Type B pancreatic cell (in vitro differentiated cells): Measurements from ENCODE around the gene GSTP1. TPM values are rescaled to one million over a fixed set of nuclear protein-coding genes. Genes with fewer than 3 reads are reported as not detected.
"Not testable (repeated sequence)": the region's sequence is repeated elsewhere in the genome, so short reads cannot be mapped to it uniquely, and the experiment has no call there.

Source experiments
- DNase-seq: peaks from one replicate; pipeline ENCODE4 v3.0.0; 2021; ENCODE audit warnings: mixed read lengths; ENCODE audit not compliant: unreplicated experiment; ENCODE audit errors: extremely low spot score
- H3K27ac Mint-ChIP-seq: 2 replicates; pipeline ENCODE4 v1.8.0; 2021; ENCODE audit warnings: mild to moderate bottlenecking, mixed read lengths
- H3K27me3 Mint-ChIP-seq: 2 replicates; pipeline ENCODE4 v1.8.0; 2021; ENCODE audit warnings: mixed read lengths
- H3K36me3 Mint-ChIP-seq: 2 replicates; pipeline ENCODE4 v1.8.0; 2021; ENCODE audit warnings: mixed read lengths
- H3K4me1 Mint-ChIP-seq: one replicate; pipeline ENCODE4 v1.8.0; 2021; ENCODE audit warnings: mixed read lengths; ENCODE audit not compliant: unreplicated experiment
- H3K4me3 Mint-ChIP-seq: 2 replicates; pipeline ENCODE4 v1.8.0; 2021; ENCODE audit warnings: mild to moderate bottlenecking, mixed read lengths
- H3K9me3 Mint-ChIP-seq: 2 replicates; pipeline ENCODE4 v1.8.0; 2021; ENCODE audit warnings: mixed read lengths
- total RNA-seq: library from RNA; stranded (reverse); gene quantifications from 2 replicates; pipeline ENCODE4 v1.2.1, GENCODE V29; 2021; ENCODE audit warnings: low replicate concordance
- TF ChIP-seq, protein P1 (sequence below): fragments of 200-600 bp; sonication (generic); conservative IDR thresholded peaks from 2 replicates; pipeline ENCODE4 v1.5.0; 2021; ENCODE audit warnings: antibody characterized with exemption, mild to moderate bottlenecking

Gene GSTP1
- total RNA-seq, 1 donor from 2014 or later = 1,009 TPM

DNA sequence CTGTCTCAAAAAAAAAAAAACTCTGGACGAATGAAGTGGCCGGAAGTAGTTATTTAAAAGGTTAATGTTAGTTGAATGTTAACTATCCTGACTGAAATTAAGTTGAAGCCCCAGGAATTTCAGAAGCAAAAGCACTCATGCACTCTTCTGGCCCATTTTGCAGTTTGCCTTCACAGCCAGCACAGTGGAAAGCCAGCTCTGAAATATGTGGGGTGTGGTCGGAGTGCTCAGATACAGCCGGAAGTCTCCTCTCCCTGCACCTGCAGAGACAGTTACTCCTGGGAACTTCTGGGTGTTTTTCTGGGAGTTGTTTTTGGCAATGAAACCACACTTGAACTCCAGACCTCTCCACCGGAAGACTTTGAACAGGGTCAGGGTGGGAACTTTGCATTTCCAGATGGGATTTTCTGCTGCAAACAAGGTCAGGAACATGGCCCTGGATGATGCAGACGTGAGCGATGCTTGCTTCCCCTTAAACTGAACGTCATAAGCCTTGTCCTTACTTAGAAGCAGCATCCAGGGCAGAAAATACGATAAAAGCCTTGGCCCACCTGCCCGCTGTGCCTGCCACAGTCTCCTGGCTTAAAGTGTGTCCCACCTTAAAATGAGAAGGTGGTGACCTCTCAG is 38.9 kb upstream of the GSTP1 start:
- H3K4me3 Mint-ChIP-seq = no peak overlapping the region
- H3K4me1 Mint-ChIP-seq = peaks cover 4% of the 10 kb centered on the region
- H3K27ac Mint-ChIP-seq = no peak overlapping the region
- TF ChIP-seq, protein P1, sequence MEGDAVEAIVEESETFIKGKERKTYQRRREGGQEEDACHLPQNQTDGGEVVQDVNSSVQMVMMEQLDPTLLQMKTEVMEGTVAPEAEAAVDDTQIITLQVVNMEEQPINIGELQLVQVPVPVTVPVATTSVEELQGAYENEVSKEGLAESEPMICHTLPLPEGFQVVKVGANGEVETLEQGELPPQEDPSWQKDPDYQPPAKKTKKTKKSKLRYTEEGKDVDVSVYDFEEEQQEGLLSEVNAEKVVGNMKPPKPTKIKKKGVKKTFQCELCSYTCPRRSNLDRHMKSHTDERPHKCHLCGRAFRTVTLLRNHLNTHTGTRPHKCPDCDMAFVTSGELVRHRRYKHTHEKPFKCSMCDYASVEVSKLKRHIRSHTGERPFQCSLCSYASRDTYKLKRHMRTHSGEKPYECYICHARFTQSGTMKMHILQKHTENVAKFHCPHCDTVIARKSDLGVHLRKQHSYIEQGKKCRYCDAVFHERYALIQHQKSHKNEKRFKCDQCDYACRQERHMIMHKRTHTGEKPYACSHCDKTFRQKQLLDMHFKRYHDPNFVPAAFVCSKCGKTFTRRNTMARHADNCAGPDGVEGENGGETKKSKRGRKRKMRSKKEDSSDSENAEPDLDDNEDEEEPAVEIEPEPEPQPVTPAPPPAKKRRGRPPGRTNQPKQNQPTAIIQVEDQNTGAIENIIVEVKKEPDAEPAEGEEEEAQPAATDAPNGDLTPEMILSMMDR = no peak
- no peak for DNase-seq
- H3K9me3 Mint-ChIP-seq = no peaks in the 10 kb centered on the region
- no peaks in the 10 kb centered on the region for H3K36me3 Mint-ChIP-seq
- H3K27me3 Mint-ChIP-seq = no peaks in the 10 kb centered on the region

- DNase-seq = no peak
- H3K27me3 Mint-ChIP-seq = no peaks in the 10 kb centered on the region
- H3K4me3 Mint-ChIP-seq = no peak overlapping the region
- H3K9me3 Mint-ChIP-seq = no peaks in the 10 kb centered on the region
- peaks cover 4% of the 10 kb centered on the region for H3K4me1 Mint-ChIP-seq
- peak overlapping the region; percentile 36 for H3K27ac Mint-ChIP-seq
- TF ChIP-seq, protein P1 = no peak
- H3K36me3 Mint-ChIP-seq = no peaks in the 10 kb centered on the region
Observed at GRCh38 chr11:67545280-67545679, 38.3 kb upstream of the GSTP1 start.

DNA sequence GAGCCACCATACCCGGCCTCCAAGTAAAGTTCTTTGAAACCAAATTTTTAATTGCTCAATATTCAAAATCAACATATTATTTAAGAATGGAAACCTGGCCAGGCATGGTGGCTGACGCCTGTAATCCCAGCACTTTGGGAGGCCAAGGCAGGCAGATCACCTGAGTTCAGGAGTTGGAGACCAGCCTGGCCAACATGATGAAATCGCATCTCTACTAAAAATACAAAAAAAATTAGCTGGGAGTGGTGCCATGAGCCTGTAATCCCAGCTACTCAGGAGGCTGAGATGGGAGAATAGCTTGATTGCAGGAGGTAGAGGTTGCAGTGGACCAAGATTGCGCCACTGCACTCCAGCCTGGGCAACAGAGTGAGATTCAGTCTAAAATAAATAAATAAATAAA is 35.5 kb upstream of the GSTP1 start:
- not testable (repeated sequence) for H3K4me1 Mint-ChIP-seq, H3K27ac Mint-ChIP-seq, H3K4me3 Mint-ChIP-seq, H3K9me3 Mint-ChIP-seq, H3K36me3 Mint-ChIP-seq, DNase-seq, H3K27me3 Mint-ChIP-seq

DNA sequence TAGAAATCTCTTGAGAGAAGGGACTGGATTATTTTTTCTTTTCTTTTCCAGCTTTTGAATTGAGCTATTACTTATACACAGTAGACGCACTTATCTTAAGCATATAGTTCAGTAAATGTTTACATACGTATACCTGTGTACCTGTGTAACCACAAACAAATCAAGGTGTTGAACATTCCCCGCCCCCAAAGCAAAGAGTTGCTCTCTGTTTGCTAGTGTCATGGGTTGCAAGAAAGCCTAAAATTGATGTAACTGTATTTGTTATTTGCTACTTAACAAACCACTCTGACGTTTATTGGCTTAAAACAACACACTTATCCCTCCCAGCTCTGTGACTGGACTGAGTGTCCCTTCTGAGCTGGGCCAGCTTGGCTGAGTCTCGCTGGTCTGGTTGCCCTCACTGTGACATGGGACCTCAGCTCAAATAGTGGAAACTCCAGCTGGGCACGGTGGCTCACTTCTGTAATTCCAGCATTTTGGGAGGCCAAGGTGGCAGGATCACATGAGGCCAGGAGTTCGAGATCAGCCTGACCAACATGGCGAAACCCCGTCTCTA is 35.0 kb upstream of the GSTP1 start:
- H3K9me3 Mint-ChIP-seq = peaks cover 7% of the 10 kb centered on the region
- TF ChIP-seq, protein P1 = no peak

DNA sequence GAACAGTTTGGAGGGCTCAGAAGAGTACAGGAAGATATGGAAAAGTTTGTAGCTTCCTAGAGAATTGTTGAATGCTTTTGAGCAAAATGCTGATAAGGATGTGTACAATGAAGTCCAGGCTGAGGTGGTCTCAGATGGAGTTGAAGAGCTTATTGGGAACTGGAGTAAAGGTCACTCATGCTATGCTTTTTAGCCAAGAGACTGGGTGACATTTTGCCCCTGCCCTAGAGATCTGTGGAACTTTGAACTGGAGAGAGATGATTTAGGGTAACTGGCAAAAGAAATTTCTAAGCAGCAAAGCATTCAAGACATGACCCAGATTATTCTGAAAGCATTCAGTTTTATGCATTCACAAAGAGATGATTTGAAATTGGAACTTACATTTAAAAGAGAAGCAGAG is 32.5 kb upstream of the GSTP1 start:
- Mint-ChIP-seq H3K27me3 (no peaks in the 10 kb centered on the region), H3K4me1 (no peaks in the 10 kb centered on the region), H3K27ac (no peak overlapping the region), H3K9me3 (peaks cover 7% of the 10 kb centered on the region), H3K36me3 (no peaks in the 10 kb centered on the region), H3K4me3 (no peak overlapping the region)
- no peak for DNase-seq
- TF ChIP-seq, protein P1 = no peak

More for the DNA sequence above, 35.0 kb upstream of the GSTP1 start:
- peaks cover 4% of the 10 kb centered on the region for H3K4me1 Mint-ChIP-seq
- H3K27me3 Mint-ChIP-seq = no peaks in the 10 kb centered on the region
- H3K4me3 Mint-ChIP-seq = no peak overlapping the region
- H3K36me3 Mint-ChIP-seq = no peaks in the 10 kb centered on the region
- H3K27ac Mint-ChIP-seq = no peak overlapping the region
- no peak for DNase-seq

DNA sequence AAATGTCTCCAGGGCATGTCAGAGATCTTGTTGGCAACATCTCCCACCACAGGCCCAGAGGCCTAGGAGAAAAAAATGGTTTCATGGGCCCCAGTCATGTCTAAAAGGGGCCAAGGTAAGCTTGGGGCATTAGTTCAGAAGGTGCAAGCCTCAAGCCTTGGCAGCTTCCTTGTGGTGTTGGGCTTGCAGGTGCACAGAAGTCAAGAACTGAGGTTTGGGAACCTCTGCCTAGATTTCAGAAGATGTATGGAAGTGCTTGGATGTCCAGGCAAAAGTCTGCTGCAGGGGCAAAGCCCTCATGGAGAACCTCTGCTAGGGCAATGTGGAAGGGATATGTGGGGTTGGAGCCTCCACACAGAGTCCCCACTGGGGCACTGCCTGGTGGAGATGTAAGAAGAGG is 31.9 kb upstream of the GSTP1 start:
- not testable (repeated sequence) for H3K27ac Mint-ChIP-seq, H3K4me1 Mint-ChIP-seq, H3K4me3 Mint-ChIP-seq, H3K36me3 Mint-ChIP-seq, H3K9me3 Mint-ChIP-seq, H3K27me3 Mint-ChIP-seq, DNase-seq
